Adipocyte (in vitro differentiated cells): ENCODE measurements around the gene MAGOHB.
"Not testable (repeated sequence)": the region's sequence is repeated elsewhere in the genome, so short reads cannot be mapped to it uniquely, and the experiment has no call there.

Experiments
- DNase-seq: peaks from one replicate; pipeline ENCODE4 v3.0.0-alpha.2; 2015; ENCODE audit warnings: low read depth
- H3K27me3 ChIP-seq: replicated peaks from 2 replicates; pipeline ENCODE4 v1.7.0; 2013; ENCODE audit warnings: mild to moderate bottlenecking, low read length, moderate library complexity; ENCODE audit not compliant: control insufficient read depth, insufficient read depth
- H3K36me3 ChIP-seq: 2 replicates; pipeline ENCODE4 v1.7.0; 2013; ENCODE audit warnings: low read length, mild to moderate bottlenecking, moderate library complexity; ENCODE audit not compliant: control insufficient read depth, insufficient read depth, severe bottlenecking
- H3K4me1 ChIP-seq: 2 replicates; pipeline ENCODE4 v1.7.0; 2013; ENCODE audit warnings: mild to moderate bottlenecking, low read length, moderate library complexity; ENCODE audit not compliant: control insufficient read depth, insufficient read depth
- H3K4me3 ChIP-seq: 2 replicates; pipeline ENCODE4 v1.7.0; 2013; ENCODE audit warnings: mild to moderate bottlenecking, low read length, moderate library complexity
- H3K9ac ChIP-seq: 2 replicates; pipeline ENCODE4 v1.7.0; 2013; ENCODE audit warnings: mild to moderate bottlenecking, low read length, moderate library complexity
- H3K9me3 ChIP-seq: 2 replicates; pipeline ENCODE4 v1.7.0; 2013; ENCODE audit warnings: mild to moderate bottlenecking, low read length, moderate library complexity; ENCODE audit not compliant: control insufficient read depth

MAGOHB gene

DNA sequence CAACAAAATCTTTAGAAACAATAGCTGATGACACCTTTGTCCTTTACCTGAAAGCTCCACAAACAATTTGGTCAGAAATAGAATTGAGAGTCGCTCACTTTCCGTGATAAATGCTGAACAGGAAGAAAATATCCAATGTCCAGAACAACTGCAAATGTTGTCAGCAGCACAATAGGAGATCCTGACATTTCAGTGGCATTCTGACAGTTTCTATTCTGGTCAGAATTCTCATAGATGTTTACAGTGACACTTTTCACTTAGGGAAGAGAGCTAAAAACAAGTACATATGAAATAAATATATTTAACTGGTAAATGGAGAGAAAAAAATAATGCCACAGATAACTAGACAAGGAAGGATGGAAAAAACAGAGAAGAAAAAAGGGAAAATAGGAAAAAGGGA is 39.1 kb downstream of the MAGOHB start:
- Histone ChIP-seq H3K9me3 (no peaks in the 10 kb centered on the region), H3K36me3 (no peaks in the 10 kb centered on the region), H3K4me3 (no peak overlapping the region), H3K27me3 (no peaks in the 10 kb centered on the region), H3K9ac (no peak overlapping the region), H3K4me1 (peaks cover 21% of the 10 kb centered on the region)
- DNase-seq, result no peak

GRCh38 chr12:10572021-10572490 is 41.4 kb downstream of the MAGOHB start:
- not testable (repeated sequence) for H3K9me3 ChIP-seq, H3K36me3 ChIP-seq, H3K4me3 ChIP-seq, H3K9ac ChIP-seq, H3K27me3 ChIP-seq
- H3K4me1 ChIP-seq, result peaks cover 21% of the 10 kb centered on the region
- DNase-seq, result peak; percentile 58

GRCh38 chr12:10571141-10571540 is 42.3 kb downstream of the MAGOHB start:
- Histone ChIP-seq H3K27me3 (no peaks in the 10 kb centered on the region), H3K4me3 (no peak overlapping the region), H3K4me1 (peaks cover 21% of the 10 kb centered on the region), H3K9me3 (no peaks in the 10 kb centered on the region), H3K9ac (no peak overlapping the region), H3K36me3 (no peaks in the 10 kb centered on the region)
- DNase-seq, result no peak

DNA sequence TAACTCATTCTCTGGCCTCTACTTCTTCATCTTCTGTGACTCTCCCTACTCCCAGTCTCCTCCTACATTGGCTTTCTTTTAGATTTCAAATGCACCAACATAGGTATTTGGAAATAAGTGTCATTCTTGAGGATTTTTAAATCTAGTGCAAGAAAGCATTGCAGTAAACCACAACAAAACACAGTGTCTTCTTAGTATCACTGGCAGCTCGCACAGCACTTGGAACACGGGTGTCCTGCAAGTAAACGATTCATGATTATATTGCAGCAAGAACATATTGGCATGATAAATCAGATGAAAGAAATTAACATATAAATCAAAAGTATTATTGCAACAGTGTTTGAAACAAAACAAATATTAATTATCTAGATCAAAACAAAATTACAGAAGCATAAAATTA is 45.6 kb downstream of the MAGOHB start:
- H3K9me3 ChIP-seq, result no peaks in the 10 kb centered on the region
- no peaks in the 10 kb centered on the region for H3K36me3 ChIP-seq
- H3K9ac ChIP-seq, result no peak overlapping the region
- H3K4me1 ChIP-seq, result peaks cover 23% of the 10 kb centered on the region
- H3K27me3 ChIP-seq, result no peaks in the 10 kb centered on the region
- no peak for DNase-seq
- no peak overlapping the region for H3K4me3 ChIP-seq

DNA sequence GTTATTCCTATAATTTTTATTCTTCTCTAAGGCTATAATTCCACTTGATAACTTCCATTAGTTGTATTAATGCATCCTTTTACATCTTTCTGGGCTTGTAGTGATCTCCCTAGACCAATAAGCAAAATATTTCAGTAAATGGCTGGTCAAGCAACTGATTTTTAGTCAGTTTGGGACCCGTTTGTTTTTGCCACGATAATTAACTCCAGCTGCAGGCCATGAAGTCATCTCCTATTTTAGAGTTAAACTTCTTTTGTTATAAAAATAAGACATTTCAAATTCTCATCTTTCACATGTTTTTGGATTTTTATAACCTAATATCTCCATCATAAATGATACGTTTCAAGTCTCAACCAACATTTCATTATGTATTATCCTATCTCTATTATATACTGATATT is 49.4 kb downstream of the MAGOHB start:
- Histone ChIP-seq H3K27me3 (no peaks in the 10 kb centered on the region), H3K4me1 (peaks cover 17% of the 10 kb centered on the region), H3K4me3 (no peak overlapping the region), H3K9me3 (no peaks in the 10 kb centered on the region), H3K36me3 (no peaks in the 10 kb centered on the region), H3K9ac (no peak overlapping the region)
- peak; percentile 14 for DNase-seq

DNA sequence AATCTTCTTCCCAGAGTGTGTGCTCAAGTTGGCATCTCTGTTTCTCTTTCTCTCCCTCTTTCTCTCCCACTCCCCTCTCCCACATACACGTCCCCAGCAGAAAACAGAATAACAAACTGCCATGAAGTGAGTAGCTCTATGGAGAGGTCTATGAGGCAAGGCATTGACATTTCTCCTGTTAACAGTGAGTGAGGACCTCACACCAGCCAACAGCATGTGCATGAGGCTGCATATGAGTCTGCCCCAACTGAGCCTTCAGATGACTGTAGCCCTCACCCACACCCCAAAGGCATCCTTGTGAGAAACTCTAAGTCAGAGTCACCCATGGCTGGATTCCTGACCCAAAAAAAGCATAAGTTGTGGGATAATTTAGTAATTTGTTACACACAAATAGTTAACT is 50.4 kb downstream of the MAGOHB start:
- H3K36me3 ChIP-seq, result no peaks in the 10 kb centered on the region
- H3K27me3 ChIP-seq, result no peaks in the 10 kb centered on the region
- DNase-seq, result no peak
- H3K4me1 ChIP-seq, result peaks cover 17% of the 10 kb centered on the region
- no peak overlapping the region for H3K9ac ChIP-seq
- H3K9me3 ChIP-seq, result no peaks in the 10 kb centered on the region
- H3K4me3 ChIP-seq, result no peak overlapping the region

- peak; percentile 78 for DNase-seq
- Histone ChIP-seq H3K9ac (no peak overlapping the region), H3K27me3 (no peaks in the 10 kb centered on the region), H3K36me3 (no peaks in the 10 kb centered on the region), H3K4me1 (peaks cover 17% of the 10 kb centered on the region), H3K9me3 (no peaks in the 10 kb centered on the region), H3K4me3 (no peak overlapping the region)
These were observed 51.0 kb downstream of the MAGOHB start for GRCh38 chr12:10562306-10562933.

GRCh38 chr12:10559244-10559643 is 54.2 kb downstream of the MAGOHB start:
- Histone ChIP-seq H3K36me3 (no peaks in the 10 kb centered on the region), H3K27me3 (no peaks in the 10 kb centered on the region), H3K9ac (no peak overlapping the region), H3K4me3 (no peak overlapping the region), H3K9me3 (no peaks in the 10 kb centered on the region), H3K4me1 (peaks cover 17% of the 10 kb centered on the region)
- DNase-seq, result no peak

DNA sequence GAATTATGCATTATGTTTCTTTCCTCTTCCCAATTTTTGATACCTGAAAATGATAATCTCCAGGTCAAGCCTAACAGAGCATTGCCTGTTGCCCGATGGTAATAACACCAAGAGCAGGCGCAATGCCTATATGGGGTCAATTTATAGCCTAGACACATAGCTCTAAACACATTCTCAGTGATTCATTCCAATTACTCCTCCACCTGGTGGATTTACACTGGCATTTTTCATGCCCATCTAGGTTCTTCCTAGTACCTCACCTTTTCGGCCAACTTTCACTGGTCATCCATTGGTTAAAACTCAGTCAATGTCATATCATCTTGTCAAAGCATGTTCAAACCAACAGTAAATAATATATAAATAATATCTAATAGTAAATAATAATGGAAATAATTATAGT is 54.6 kb downstream of the MAGOHB start:
- H3K9ac ChIP-seq, result no peak overlapping the region
- H3K36me3 ChIP-seq, result no peaks in the 10 kb centered on the region
- peaks cover 13% of the 10 kb centered on the region for H3K4me1 ChIP-seq
- no peaks in the 10 kb centered on the region for H3K27me3 ChIP-seq
- no peaks in the 10 kb centered on the region for H3K9me3 ChIP-seq
- H3K4me3 ChIP-seq, result no peak overlapping the region
- no peak for DNase-seq

- no peaks in the 10 kb centered on the region for H3K27me3 ChIP-seq
- H3K9ac ChIP-seq, result no peak overlapping the region
- no peaks in the 10 kb centered on the region for H3K36me3 ChIP-seq
- H3K9me3 ChIP-seq, result peaks cover 3% of the 10 kb centered on the region
- DNase-seq, result no peak
- no peak overlapping the region for H3K4me3 ChIP-seq
- peaks cover 8% of the 10 kb centered on the region for H3K4me1 ChIP-seq
These were observed 55.1 kb downstream of the MAGOHB start for GRCh38 chr12:10558301-10558700.

DNA sequence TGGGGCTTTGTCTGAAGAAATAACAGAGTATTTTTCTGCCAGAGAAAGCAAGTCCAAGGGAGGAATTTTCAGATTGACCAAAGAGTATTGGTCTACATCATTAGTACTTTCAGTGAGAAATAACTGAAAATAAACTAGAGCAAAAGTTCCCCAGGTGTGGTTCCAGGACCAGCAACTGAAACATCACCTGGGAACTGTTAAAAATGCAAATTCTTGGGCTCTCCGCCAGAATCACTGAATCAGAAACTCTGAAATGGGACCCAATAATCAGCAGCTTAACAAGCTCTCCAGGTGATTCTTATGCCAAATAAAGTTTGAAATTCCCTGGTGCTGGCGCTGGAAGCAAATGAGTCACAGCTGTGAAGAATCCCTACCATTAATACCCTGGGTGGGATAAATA is 55.6 kb downstream of the MAGOHB start:
- Histone ChIP-seq H3K27me3 (no peaks in the 10 kb centered on the region), H3K9ac (no peak overlapping the region), H3K4me3 (no peak overlapping the region), H3K36me3 (no peaks in the 10 kb centered on the region), H3K9me3 (peaks cover 6% of the 10 kb centered on the region), H3K4me1 (peaks cover 3% of the 10 kb centered on the region)
- no peak for DNase-seq

- Histone ChIP-seq H3K36me3 (no peaks in the 10 kb centered on the region), H3K9me3 (peaks cover 6% of the 10 kb centered on the region), H3K9ac (no peak overlapping the region), H3K4me3 (no peak overlapping the region), H3K4me1 (no peaks in the 10 kb centered on the region), H3K27me3 (no peaks in the 10 kb centered on the region)
- DNase-seq, result no peak
These were observed 56.1 kb downstream of the MAGOHB start for GRCh38 chr12:10557329-10557728.
